AG04449 (cell line): ENCODE measurements around the gene ITGAL.
"Not testable (repeated sequence)": the region's sequence is repeated elsewhere in the genome, so short reads cannot be mapped to it uniquely, and the experiment has no call there.

Experiments
- CTCF ChIA-PET: fragments of 350-600 bp; formaldehyde crosslinking; extraction: SDS; loops from one replicate; lab custom pipeline; 2021; ENCODE audit warnings: antibody characterized with exemption; lab: Yijun Ruan, JAX
- POLR2A ChIA-PET: fragments of 400-600, 350-600 bp; formaldehyde crosslinking; extraction: SDS; loops from one replicate; lab custom pipeline; 2020; ENCODE audit warnings: antibody characterized with exemption, inconsistent platforms; lab: Yijun Ruan, JAX
- DNase-seq: peaks from one replicate; pipeline ENCODE4 v3.0.0-alpha.2; 2010; ENCODE audit warnings: low read depth, low spot score
- H3K4me3 ChIP-seq: 2 replicates; pipeline ENCODE4 v1.5.1; 2011; ENCODE audit warnings: low read depth, mild to moderate bottlenecking, control low read depth, low read length
- CTCF ChIP-seq: IDR thresholded peaks from one replicate; pipeline ENCODE4 v1.5.1; 2011; ENCODE audit warnings: mild to moderate bottlenecking, moderate library complexity, low read length, control low read depth, inconsistent platforms; ENCODE audit not compliant: insufficient read depth; ENCODE audit errors: missing control alignments

The ITGAL gene

GRCh38 chr16:30535777-30536190 is 63.2 kb downstream of the ITGAL start:
- peak overlapping the region; percentile 70 for H3K4me3 ChIP-seq
- no peak for DNase-seq
- TF ChIP-seq CTCF = peak; percentile 82
- POLR2A ChIA-PET = interaction anchor here (0.7 to 2.1 kb wide), 6 partner anchors 9 to 118 kb away, joined by 3 to 6 read pairs (median 4); partner anchors contain the start of genes SEPHS2, ZNF689 and ZNF764
- CTCF ChIA-PET = interaction anchor here (0.8 to 2.9 kb wide), 32 partner anchors 8 to 161 kb away, joined by 3 to 27 read pairs (median 6); partner anchors contain the start of genes DCTPP1, ZNF688, ZNF764 and ZNF768

GRCh38 chr16:30536391-30537024 is 64.0 kb downstream of the ITGAL start:
- H3K4me3 ChIP-seq = not testable (repeated sequence)

GRCh38 chr16:30539000-30539964 is 66.7 kb downstream of the ITGAL start:
- TF ChIP-seq CTCF = no peak
- DNase-seq = no peak
- CTCF ChIA-PET = interaction anchor here (1.5 to 1.8 kb wide), 2 partner anchors 10 to 96 kb away, joined by 3 to 5 read pairs; no protein-coding TSS in a partner anchor
- POLR2A ChIA-PET = interaction anchor here (0.5 kb wide), 1 partner anchor 20 kb away, joined by 3 read pairs; no protein-coding TSS in a partner anchor
- H3K4me3 ChIP-seq = no peak overlapping the region

More at GRCh38 chr16:30536391-30537024, 64.0 kb downstream of the ITGAL start:
- CTCF ChIA-PET = interaction anchor here (1.1 to 2.9 kb wide), 24 partner anchors 8 to 161 kb away, joined by 3 to 27 read pairs (median 7); partner anchors contain the start of genes DCTPP1, ZNF764, ZNF768 and ZNF785
- DNase-seq, POLR2A ChIA-PET: not testable (repeated sequence)

GRCh38 chr16:30539986-30540526 is 67.5 kb downstream of the ITGAL start:
- CTCF ChIA-PET = interaction anchor here (1.1 to 1.8 kb wide), 5 partner anchors 10 to 130 kb away, joined by 3 to 5 read pairs (median 3); no protein-coding TSS in a partner anchor
- H3K4me3 ChIP-seq, DNase-seq, POLR2A ChIA-PET: not testable (repeated sequence)

GRCh38 chr16:30540916-30541464 is 68.4 kb downstream of the ITGAL start:
- ChIA-PET POLR2A (interaction anchor here (0.6 kb wide), 1 partner anchor 12 kb away, joined by 3 read pairs; no protein-coding TSS in a partner anchor), CTCF (interaction anchor here (1.1 to 1.8 kb wide), 6 partner anchors 9 to 131 kb away, joined by 3 to 7 read pairs (median 4); no protein-coding TSS in a partner anchor)
- not testable (repeated sequence) for DNase-seq, H3K4me3 ChIP-seq

GRCh38 chr16:30541502-30542329 is 69.2 kb downstream of the ITGAL start:
- CTCF ChIA-PET = interaction anchor here (0.8 to 1.8 kb wide), 4 partner anchors 15 to 94 kb away, joined by 3 to 7 read pairs (median 4); no protein-coding TSS in a partner anchor
- POLR2A ChIA-PET = interaction anchor here (0.6 kb wide), 1 partner anchor 12 kb away, joined by 3 read pairs; no protein-coding TSS in a partner anchor
- H3K4me3 ChIP-seq = no peak overlapping the region
- DNase-seq = no peak
- TF ChIP-seq CTCF = no peak
